M059J (cell line): Measurements from ENCODE around the gene DNAJC13. TPM values are rescaled to one million over a fixed set of nuclear protein-coding genes. Genes with fewer than 3 reads are reported as not detected.

ENCODE experiments used
- DNase-seq: peaks from one replicate; pipeline ENCODE4 v3.0.0-alpha.2; 2012; ENCODE audit warnings: low read depth
- total RNA-seq: library from RNA; depleted of rRNA; stranded (reverse); fragments of >200 nt; shearing (Covaris generic); gene quantifications from 2 replicates; pipeline ENCODE4 v1.2.3, GENCODE V29; 2014

The DNAJC13 gene
- total RNA-seq, 1 experiment from 2014 or later, result 43.0 TPM

DNA sequence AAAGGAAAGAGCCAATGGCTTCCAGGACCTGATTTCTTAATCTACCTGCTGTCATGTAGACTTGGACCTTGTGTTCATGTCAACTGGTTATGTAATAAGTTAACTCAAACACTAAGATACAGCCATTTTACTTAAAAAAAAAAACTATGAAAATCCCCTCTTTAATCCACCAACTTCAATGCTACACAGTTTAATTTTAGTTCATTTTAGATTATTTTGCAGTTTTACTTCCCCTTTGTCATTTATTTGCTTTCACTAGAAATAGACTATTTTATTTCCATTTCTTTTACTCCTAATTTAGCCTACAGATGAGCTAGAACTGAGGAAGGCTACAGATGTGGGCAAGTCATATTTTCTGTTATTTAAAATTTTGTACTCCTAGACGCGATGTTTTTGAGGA, 10.7 kb upstream of the DNAJC13 start:
- no peak for DNase-seq

DNA sequence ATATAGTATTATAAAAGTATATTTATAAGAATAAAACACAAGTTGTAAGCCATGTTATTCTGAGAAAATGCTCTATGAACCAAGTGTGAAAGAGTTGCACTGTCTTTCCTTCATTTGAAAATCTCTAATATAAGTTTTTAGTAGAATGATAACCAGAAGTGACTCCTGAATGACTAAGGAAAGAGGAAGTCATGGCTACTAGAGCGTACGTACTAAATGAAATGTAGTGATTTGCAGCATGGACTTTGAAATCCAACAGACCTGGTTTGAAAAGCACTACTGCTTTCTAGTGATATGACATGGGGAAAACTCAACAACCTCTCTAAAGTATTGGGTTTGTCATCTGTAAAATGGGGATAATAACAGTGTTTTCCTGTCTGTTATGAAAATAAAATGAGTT, 10.3 kb upstream of the DNAJC13 start:
- no peak for DNase-seq

DNA sequence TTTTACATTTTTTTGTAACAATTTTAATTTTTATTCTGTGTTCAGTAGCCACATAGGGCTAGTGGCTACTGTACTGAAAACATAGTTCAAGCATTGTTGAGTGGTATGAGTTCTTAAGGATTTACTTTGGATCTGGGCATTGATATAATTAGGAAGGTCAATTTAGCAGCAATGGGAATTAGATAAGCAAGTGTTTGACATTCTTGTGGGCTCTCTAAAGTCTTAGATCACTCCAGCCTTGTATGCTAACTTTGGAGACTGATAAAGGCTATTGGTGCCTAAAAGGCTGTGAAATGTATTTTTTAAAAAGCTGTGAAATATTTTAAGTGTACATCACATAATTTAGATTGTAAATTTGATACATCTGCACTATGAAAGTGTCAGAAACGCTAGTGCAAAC, 2.5 kb upstream of the DNAJC13 start:
- no peak for DNase-seq

DNA sequence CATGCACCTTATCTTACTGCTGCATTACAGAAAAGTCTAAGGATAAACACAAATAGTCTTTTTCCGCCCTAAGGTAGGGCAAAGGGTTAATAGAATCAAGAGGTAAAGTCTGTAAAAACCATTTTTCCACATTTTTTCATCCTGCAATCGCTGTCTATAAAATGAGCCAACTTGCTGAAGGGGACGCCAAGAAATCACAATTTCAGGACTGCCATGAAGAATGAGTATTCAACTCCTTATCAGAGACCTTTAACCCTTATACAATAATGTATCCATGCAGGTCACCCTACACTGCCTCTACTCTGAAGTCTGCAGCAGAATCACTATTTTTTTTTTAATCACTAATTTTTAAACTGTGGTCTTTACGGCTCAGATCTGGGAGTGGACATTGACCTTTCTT, 1.1 kb upstream of the DNAJC13 start:
- DNase-seq, result no peak

DNA sequence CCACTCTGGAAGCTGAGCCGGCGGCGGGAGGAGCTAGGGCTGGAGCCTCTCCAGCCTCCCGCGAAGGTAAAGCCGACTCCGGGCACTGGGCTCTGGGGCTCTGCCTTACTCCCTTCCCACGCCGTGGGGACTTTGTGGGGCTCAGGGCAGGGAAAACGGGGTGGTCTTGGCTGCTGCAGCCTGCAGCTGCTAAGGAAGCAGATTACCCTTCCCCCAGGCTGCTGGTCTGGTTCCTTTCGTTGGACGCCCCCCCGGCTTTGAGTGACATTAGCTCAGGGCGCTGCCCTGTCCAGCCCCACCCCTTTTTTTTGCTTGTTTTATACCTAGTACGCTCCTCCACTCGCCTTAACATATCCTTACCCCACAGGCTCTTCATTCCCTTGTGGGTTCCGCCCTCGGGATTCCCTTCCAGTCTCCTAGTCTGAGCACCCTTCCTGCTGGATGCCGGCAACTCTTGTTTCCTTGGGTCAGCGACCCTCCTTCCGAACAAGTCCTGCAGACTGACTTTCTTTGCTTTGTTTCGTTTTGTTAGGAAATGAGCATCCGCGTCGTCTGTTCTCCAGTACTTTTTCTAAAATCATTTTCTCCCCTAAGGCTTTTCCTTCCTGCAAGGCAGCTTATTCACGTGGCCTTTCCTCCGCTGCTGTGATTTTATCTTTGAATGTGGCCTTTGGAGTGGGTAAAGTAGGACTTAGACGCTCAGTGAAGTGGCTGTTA, 551 bp downstream of the DNAJC13 start:
- peak; percentile 86 for DNase-seq

DNA sequence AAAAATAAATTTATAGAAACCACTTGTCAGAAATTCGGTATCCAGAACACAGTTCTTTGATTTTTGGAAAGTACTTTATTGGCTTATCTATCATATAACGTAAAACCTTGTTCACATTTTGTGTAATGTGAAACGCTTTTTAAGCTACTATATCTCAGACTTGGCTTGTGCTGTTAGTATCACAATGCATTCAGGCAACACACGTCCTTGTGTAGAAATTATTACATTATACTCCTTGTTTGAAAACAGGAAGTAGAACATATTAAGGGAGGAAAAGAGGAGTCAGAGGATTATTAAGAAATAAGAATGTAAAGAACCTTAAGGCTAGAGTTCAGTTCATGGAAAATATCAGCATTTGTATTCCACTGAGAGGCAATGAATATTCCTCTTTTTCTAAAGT, 1.6 kb downstream of the DNAJC13 start:
- DNase-seq, result no peak

DNA sequence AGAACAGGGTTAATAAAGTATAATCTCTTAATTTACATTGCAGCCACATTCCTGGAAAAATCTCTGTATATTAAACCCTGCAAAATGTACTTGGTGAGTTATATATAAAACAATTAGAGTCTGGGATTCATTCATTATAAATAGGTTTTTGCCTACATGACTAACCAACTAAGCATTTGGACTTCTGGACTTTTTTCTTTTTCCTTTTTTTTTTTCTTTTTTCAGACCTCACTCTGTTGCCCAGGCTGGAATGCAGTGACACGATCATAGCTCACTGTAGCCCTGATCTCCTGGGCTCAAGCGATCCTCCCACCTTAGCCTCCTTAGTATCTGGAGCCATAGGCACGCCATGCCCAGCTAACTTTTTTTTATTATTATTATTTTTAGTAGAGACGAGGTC, 4.5 kb downstream of the DNAJC13 start:
- DNase-seq, result peak; percentile 70

DNA sequence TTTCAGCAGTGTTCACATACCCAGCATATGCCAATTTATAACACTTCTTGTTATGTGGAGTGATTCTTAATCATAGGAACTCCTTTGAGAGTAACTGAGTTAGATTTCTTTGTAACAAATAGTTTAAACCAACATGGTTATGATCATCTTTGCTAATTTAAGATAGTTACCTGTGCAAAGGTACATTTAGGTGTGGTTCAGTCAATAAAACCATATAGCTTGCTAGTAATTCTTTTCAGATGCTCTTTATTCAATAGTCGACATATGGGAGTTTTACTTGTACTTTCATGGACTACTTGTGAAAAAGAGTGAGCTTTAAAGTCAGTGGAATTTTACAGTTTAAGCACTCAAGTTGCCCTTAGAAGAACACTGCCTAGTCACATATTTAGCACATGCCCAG, 5.2 kb downstream of the DNAJC13 start:
- DNase-seq, result no peak

DNA sequence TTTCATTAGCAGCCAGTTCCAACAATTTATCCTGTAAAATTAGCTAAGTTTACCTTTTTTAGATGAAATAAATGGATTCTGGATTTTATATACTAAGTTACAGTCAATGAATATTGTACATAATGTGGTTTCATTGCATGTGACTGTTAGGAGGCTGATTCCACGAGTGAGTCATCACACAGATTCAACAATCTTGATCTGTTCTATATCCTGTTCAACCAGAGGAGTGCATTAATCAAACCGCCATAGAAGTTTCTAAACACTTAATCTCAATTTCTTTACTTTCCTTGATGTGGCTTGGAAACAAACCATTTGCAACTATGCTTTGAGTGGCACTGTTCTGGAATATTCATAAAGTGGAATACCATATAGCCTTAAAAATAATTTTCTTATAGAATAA, 15.3 kb downstream of the DNAJC13 start:
- peak; percentile 80 for DNase-seq

DNA sequence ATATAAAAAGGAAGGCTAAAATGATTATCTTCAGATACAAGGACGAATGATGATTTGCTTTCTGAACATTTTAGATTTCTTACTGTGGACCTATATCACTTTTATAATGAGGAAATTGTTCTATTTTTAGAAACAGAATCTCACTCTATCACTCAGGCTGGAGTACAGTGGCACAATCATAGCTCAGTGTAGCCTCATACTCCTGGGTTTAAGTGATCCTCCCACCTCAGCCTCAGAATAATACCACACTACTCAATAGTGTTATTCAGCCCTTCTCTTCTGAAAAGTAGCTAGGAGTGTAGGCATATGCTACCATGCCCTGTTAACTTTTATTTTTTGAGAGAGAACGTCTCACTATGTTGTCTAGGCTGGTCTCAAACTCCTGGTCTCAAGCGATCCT, 15.8 kb downstream of the DNAJC13 start:
- DNase-seq, result no peak

DNA sequence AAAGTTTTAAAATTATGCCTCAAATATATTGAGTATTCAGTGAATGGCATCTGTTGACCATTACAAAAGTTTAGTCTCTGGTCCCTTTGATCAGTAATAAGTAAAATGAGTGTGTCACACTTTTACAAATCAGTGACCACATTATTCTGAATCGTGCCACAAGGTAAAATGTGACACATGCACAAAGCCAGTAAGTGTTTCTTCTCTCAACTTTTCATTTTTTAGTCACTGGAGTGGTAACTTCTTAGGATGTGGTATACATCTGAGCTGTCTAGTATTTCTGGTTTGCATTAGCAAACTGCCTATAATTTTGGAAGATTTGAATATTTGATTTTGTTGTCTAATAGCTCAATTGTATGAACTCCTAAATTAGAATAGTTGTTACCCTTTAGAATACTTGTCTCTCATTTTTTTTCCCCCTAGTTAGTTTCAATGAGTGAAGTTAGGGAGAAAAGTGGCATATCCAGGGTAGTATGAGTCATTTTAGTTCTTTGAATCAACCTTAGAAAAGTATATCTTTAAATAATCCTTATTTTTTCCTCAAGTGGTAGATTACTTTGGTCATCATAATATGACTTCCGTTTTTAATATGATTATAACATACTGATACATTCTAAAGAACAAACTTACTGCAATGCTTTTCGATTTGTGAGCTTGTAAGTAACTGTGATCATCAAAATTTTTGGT, 18.1 kb downstream of the DNAJC13 start:
- no peak for DNase-seq

DNA sequence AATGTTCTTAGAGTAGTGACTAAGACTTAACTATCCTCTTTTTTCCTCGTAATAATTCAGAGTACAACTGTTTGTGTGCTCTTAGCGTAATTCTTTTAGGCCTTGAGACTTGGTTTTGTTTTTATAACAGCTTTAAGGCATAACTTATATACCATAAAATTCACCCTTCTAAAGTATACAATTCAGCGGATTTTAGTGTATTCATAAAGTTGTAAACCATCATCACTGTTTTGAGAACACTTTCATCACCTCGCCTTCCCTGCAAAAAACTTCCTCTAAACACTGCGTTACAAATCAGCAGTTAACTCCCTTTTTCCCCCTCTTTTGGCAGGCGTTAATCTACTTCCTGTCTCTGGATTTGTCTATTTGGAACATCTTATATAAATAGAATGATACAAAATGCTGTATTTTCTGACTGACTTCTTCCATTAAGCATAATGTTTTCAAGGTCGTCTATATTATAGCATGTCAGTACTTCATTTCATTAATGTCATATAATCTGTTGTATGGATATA, 18.7 kb downstream of the DNAJC13 start:
- DNase-seq, result no peak

DNA sequence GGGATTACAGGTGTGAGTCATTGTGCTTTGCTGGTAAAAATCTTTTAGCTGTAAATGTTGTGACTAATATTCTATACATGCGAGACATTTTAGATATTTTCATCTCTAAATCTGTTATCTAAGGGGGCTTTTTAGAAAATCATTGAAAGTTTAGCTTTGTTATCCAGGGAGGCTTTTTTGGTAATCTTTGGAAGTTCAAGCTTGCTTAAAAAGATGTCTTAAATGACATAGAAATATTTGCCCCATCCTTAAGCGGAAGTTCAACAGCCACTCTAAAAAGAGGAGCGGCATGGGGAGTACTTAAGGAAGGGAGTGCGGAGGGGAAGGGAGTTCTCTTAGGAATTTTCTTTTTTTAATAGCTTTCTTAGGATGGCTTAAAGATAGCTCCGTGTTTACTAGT, 26.1 kb downstream of the DNAJC13 start:
- DNase-seq, result peak; percentile 18

DNA sequence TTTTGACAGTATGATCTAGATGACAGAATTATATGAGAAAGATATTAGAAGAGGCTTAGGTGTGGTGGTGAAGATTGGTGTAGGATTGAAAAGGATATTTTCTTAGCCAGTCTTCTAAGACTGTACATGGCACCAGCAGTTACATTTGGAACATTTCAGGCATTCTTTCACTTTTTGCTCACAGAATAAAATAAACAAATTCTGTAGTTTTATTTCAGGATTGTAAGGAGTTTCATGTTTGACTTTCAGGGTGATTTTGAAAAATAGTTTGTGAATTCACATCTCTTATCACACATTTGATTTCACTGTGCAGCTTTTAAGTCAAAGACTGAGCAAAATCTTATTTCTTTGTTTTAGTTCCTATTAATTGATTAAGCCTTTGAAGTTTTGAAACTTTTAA, 27.1 kb downstream of the DNAJC13 start:
- peak; percentile 31 for DNase-seq

DNA sequence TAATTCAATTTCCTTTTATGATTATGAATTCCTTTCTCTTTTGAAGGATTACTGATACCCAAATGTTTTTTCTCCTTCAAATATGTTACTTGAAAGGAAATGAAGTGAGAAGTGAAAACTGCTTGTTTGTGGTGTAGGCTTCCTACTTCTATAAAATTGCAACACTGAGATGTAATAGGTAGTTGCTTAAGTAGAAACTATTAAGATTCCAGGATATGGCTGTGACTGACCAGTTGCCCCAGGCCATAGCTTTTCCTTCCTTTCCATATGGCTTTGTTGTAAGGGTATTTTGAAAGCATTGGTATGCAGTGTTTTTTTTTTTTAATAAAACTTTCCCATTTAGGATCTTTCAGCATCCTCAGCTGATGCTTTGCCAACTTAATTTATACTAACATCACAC, 28.5 kb downstream of the DNAJC13 start:
- peak; percentile 85 for DNase-seq

DNA sequence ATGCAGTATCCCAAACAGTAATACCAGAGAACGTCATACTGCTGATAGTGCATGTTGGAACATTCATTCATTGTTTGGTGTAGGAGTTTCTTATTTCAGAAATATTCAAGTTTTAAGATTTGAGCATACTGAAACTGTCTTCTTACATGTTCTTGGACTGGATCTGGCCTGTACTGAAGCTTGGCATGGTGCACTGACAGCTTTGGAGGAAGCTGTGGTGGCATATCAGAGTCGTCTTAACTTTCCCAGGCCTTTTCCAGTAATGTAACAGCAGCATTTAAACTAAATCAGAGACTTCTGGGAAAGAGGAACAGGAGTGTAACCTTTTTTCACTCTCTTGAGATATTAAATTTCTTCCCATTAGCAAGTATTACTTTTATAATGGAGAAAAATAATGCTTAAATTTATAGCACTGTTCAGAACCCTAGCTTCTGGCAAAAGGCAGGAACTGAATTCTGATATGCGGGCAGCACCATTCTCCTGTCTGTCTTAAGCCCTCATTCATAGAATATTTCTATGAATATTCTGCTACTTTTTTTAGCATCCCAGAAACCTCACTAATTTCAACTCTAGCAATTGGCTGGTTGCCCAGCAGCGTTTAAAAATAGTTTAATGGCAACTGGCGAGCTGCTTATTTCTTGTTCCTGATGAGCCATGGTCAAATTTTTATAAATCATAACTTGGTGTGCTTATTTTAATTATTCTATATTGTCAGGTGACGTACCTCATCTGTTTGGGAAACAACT, 31.1 kb downstream of the DNAJC13 start:
- DNase-seq, result peak; percentile 18

DNA sequence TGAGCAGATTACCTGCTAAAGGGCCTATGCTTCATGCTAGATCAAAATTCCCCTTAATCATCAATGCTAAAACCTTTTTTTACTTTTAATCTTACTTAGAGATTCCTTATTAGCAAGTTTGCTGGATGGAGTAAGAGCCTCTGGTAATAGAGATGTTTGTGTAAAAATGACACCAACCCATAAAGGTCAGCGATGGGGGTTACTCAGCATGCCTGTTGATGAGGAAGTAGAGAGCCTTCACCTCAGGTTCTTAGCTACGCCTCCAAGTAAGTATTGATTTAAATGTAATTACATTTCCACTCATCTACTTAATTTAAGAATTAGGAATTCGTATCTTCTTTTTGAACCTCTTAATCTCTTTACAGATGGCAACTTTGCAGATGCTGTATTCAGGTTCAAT, 38.8 kb downstream of the DNAJC13 start:
- DNase-seq, result no peak

DNA sequence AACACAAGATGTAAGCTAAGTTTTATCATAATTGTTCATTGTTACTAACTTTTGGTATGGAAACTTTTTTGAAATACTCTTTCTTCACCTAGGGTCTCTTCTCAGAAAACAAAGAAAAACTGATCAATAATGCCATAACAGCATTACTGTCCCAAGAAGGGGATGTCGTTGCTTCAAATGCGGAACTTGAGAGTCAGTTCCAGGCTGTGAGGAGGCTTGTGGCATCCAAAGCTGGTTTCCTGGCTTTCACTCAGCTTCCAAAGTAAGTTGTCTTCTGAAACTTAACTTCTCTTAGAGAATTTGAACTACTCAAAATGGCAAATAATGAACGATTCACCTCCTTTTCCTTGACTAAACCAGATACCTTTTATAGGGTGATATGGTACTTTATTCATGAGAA, 39.3 kb downstream of the DNAJC13 start:
- DNase-seq, result no peak

DNA sequence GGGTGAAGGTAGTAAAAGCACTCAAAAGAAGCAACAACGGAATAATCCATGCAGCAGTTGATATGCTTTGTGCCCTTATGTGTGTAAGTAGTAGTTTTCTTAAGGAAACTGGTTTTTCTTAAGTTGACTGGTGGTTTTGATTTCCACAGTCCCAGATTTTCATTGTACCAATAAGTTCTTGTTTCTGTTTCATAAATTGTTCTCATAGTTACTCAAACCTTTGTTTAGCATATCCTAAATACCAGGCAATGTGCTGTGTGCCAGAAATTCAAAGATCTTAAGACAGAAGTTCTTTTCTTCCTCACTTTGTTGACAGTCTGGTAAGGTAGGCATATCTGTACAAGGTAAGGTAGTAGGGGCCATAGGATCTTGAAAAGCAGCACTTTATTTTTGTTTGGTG, 40.0 kb downstream of the DNAJC13 start:
- no peak for DNase-seq

DNA sequence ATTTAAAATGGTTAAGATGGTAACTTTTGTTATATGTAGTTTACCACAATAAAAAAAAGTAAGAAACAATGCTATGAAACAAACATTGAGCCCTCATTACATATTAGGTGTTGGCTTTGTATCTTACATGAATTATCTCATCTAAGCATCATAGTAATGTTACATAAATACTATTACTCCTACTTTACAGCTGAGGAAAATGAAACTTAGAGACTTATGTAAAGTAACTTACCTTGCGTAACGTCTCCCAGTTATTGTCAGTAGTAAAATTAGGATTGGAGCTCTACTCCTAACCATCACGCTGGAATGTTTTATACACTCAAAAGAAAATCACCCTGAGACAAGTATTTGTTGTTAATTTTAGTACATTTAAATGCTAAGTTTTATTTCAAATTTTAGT, 42.2 kb downstream of the DNAJC13 start:
- DNase-seq, result no peak

DNA sequence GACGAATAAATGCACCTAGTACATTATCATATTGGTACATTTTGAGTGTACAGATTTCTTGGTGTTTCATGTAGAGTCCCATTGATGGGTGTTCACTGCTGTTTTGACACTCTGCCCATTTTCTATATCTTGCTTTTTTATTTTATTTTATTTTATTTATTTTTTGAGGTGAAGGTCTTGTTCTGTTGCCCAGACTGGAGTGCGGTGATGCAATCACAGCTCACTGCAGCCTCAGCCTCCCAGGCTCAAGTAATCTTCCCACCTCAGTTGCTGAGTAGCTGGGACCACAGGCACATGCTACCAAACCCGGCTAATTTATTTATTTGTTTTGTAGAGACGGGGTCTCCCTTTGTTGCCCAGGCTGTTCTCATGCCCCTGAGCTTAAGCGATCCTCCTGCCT, 44.2 kb downstream of the DNAJC13 start:
- no peak for DNase-seq

DNA sequence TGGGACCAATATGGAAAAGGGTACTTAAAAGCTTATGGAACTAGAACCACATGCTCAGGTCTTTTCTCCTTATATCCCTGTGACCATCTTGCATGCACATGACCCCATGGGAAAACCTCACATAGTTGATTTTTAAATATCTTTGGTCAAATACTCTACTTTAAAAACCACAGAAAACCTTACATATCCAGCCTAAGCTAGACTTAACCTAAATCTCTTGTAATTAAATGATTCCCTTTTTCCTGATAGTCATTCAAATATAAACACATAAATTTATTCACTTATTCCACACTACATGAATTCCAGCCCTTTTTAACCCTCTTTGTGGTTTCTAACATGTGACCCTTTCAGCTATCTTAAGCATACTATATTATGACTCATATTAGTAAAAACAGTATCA, 46.8 kb downstream of the DNAJC13 start:
- DNase-seq, result peak; percentile 47

DNA sequence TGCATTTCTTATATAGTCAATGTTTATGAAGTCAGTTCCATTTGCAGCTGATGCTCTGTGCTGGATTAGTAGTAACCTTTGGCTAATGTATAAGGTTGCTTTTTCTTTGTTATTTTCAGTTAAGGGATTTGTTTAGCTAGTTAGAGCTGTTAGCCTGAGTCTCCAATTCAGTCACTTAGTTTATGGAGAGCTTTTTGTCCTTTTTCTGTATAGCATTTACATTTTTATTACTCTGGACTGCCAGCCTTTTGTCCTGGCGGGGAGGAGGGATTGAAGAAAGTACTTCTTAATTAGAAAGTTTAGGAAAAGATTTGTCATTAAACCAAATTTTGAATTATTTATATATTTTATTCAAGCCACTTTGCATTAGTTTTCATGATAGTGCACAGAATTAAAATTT, 52.0 kb downstream of the DNAJC13 start:
- DNase-seq, result no peak
